ENCODE data around the gene EGLN3.

Gene EGLN3

GRCh38 chr14:33922125-33922524, 28.7 kb downstream of the EGLN3 start:
- Histone ChIP-seq H3K4me1 (ENCODE audit: low read depth, poor library complexity, severe bottlenecking) (no peaks in the 10 kb centered on the region), H3K27ac (no peak overlapping the region), H3K4me2 (no peak overlapping the region), H3K79me2 (ENCODE audit: insufficient read depth, low read depth) (no peaks in the 10 kb centered on the region), H3K9ac (no peak overlapping the region), H3K27me3 (ENCODE audit: insufficient read depth, low read depth) (no peaks in the 10 kb centered on the region), H3K36me3 (ENCODE audit: insufficient read depth) (no peaks in the 10 kb centered on the region), H4K20me1 (ENCODE audit: insufficient read depth) (no peaks in the 10 kb centered on the region), H3K4me3 (IDR thresholded peaks at IDR 0.05; ENCODE audit: insufficient read depth, low read depth, low read length) (no peak overlapping the region), H2AFZ (ENCODE audit: low read depth) (no peak overlapping the region)
- TF ChIP-seq, protein P1, sequence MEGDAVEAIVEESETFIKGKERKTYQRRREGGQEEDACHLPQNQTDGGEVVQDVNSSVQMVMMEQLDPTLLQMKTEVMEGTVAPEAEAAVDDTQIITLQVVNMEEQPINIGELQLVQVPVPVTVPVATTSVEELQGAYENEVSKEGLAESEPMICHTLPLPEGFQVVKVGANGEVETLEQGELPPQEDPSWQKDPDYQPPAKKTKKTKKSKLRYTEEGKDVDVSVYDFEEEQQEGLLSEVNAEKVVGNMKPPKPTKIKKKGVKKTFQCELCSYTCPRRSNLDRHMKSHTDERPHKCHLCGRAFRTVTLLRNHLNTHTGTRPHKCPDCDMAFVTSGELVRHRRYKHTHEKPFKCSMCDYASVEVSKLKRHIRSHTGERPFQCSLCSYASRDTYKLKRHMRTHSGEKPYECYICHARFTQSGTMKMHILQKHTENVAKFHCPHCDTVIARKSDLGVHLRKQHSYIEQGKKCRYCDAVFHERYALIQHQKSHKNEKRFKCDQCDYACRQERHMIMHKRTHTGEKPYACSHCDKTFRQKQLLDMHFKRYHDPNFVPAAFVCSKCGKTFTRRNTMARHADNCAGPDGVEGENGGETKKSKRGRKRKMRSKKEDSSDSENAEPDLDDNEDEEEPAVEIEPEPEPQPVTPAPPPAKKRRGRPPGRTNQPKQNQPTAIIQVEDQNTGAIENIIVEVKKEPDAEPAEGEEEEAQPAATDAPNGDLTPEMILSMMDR (conservative IDR thresholded peaks at IDR 0.05; ENCODE audit: low read depth, low read length): no peak

DNA sequence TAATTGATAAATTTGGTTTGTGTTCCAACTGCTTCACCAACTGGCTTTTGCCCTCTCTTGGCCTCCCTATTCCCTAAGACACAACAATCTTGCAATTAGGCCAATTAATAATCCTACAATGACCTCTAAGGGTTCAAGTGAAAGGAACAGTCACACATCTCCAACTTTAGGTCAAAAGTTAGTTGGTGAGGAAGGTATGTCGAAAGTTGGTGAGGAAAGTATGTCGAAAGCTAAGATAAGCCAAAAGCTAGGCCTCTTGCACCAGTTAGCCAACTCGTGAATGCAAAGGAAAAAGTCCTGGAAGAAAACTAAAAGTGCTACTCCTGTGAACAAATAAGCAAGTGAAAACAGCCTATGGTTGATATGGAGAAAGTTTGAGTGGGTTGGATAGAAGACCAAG, 32.6 kb downstream of the EGLN3 start:
- Histone ChIP-seq H3K36me3 (ENCODE audit: insufficient read depth) (no peaks in the 10 kb centered on the region), H3K4me3 (IDR thresholded peaks at IDR 0.05; ENCODE audit: insufficient read depth, low read depth, low read length) (no peak overlapping the region), H3K79me2 (ENCODE audit: insufficient read depth, low read depth) (no peaks in the 10 kb centered on the region), H3K4me2 (no peak overlapping the region), H3K27ac (no peak overlapping the region), H3K9ac (no peak overlapping the region), H4K20me1 (ENCODE audit: insufficient read depth) (no peaks in the 10 kb centered on the region), H3K4me1 (ENCODE audit: low read depth, poor library complexity, severe bottlenecking) (no peaks in the 10 kb centered on the region), H3K27me3 (ENCODE audit: insufficient read depth, low read depth) (no peaks in the 10 kb centered on the region), H2AFZ (ENCODE audit: low read depth) (no peak overlapping the region)
- TF ChIP-seq, protein P1 (conservative IDR thresholded peaks at IDR 0.05; ENCODE audit: low read depth, low read length): no peak

DNA sequence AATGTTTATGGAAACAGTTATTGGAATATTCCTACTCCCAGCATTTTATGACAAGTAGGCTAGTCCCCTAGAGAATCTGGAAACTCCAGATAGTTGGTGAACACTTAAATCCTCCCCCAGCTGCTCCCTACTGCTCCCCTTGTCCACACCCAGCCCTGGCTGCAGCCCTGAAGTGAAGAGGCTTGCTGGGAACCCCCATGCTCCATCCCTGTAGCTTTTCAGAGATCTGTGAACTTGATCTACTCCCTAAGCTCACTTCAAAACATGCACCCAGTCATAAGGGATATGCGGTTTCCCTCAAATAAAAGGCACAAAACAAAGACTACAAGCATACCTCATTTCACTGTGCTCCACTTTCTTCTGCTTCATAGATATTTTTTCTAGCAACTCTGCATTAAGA, 33.2 kb downstream of the EGLN3 start:
- Histone ChIP-seq H3K27ac (no peak overlapping the region), H2AFZ (ENCODE audit: low read depth) (no peak overlapping the region), H3K79me2 (ENCODE audit: insufficient read depth, low read depth) (no peaks in the 10 kb centered on the region), H3K9ac (no peak overlapping the region), H3K27me3 (ENCODE audit: insufficient read depth, low read depth) (no peaks in the 10 kb centered on the region), H3K36me3 (ENCODE audit: insufficient read depth) (no peaks in the 10 kb centered on the region), H3K4me2 (no peak overlapping the region), H3K4me3 (IDR thresholded peaks at IDR 0.05; ENCODE audit: insufficient read depth, low read depth, low read length) (no peak overlapping the region), H3K4me1 (ENCODE audit: low read depth, poor library complexity, severe bottlenecking) (no peaks in the 10 kb centered on the region), H4K20me1 (ENCODE audit: insufficient read depth) (no peaks in the 10 kb centered on the region)
- TF ChIP-seq, protein P1 (conservative IDR thresholded peaks at IDR 0.05; ENCODE audit: low read depth, low read length): no peak

- no peak overlapping the region for H3K4me3 ChIP-seq (IDR thresholded peaks at IDR 0.05; ENCODE audit: insufficient read depth, low read depth, low read length)
- no peak overlapping the region for H3K27ac ChIP-seq
- H2AFZ ChIP-seq (ENCODE audit: low read depth): no peak overlapping the region
- no peaks in the 10 kb centered on the region for H3K27me3 ChIP-seq (ENCODE audit: insufficient read depth, low read depth)
- no peaks in the 10 kb centered on the region for H3K36me3 ChIP-seq (ENCODE audit: insufficient read depth)
- no peaks in the 10 kb centered on the region for H3K79me2 ChIP-seq (ENCODE audit: insufficient read depth, low read depth)
- no peaks in the 10 kb centered on the region for H4K20me1 ChIP-seq (ENCODE audit: insufficient read depth)
- H3K4me1 ChIP-seq (ENCODE audit: low read depth, poor library complexity, severe bottlenecking): no peaks in the 10 kb centered on the region
- H3K4me2 ChIP-seq: no peak overlapping the region
- TF ChIP-seq, protein P1 (conservative IDR thresholded peaks at IDR 0.05; ENCODE audit: low read depth, low read length): no peak
- H3K9ac ChIP-seq: no peak overlapping the region
Observed at GRCh38 chr14:33916663-33917565, 34.0 kb downstream of the EGLN3 start.

Measured in KMS-11 (cell line).